ENCODE measurements around the gene OR8H2.
"Not testable (repeated sequence)": the region's sequence is repeated elsewhere in the genome, so short reads cannot be mapped to it uniquely, and the experiment has no call there.

The OR8H2 gene

GRCh38 chr11:56103210-56103737, at the start of gene OR8H2:
Gene OR8H2, plus strand, starts transcription at chr11:56103687. Its CDS starts 1,356 bp downstream, at chr11:56105043.
- H3K36me3 Mint-ChIP-seq (ENCODE audit: low read depth), result no peaks in the 10 kb centered on the region
- H3K4me3 Mint-ChIP-seq, result no peak within 1 kb of the TSS
- DNase-seq, result no peak
- TF ChIP-seq CTCF (IDR thresholded peaks at IDR 0.05), result no peak
- no peak within 1 kb of the TSS for H3K27ac Mint-ChIP-seq
- no peaks in the 10 kb centered on the region for H3K4me1 Mint-ChIP-seq
- H3K9me3 Mint-ChIP-seq, result no peaks in the 10 kb centered on the region
- H3K27me3 Mint-ChIP-seq (ENCODE audit: low read depth, poor library complexity), result no peaks in the 10 kb centered on the region

GRCh38 chr11:56056366-56056765, 47.1 kb upstream of the OR8H2 start:
- H3K9me3 Mint-ChIP-seq; H3K27me3 Mint-ChIP-seq (ENCODE audit: low read depth, poor library complexity); H3K4me3 Mint-ChIP-seq; DNase-seq; H3K27ac Mint-ChIP-seq; H3K36me3 Mint-ChIP-seq (ENCODE audit: low read depth): not testable (repeated sequence)
- peaks cover 14% of the 10 kb centered on the region for H3K4me1 Mint-ChIP-seq

- H3K4me1 Mint-ChIP-seq, result peaks cover 14% of the 10 kb centered on the region
- not testable (repeated sequence) for H3K4me3 Mint-ChIP-seq; H3K36me3 Mint-ChIP-seq (ENCODE audit: low read depth); H3K9me3 Mint-ChIP-seq; H3K27ac Mint-ChIP-seq; DNase-seq; H3K27me3 Mint-ChIP-seq (ENCODE audit: low read depth, poor library complexity)
These were observed 45.7 kb upstream of the OR8H2 start for GRCh38 chr11:56057661-56058237.

GRCh38 chr11:56058260-56058780, 45.2 kb upstream of the OR8H2 start:
- peaks cover 14% of the 10 kb centered on the region for H3K4me1 Mint-ChIP-seq
- not testable (repeated sequence) for H3K9me3 Mint-ChIP-seq; H3K4me3 Mint-ChIP-seq; H3K27me3 Mint-ChIP-seq (ENCODE audit: low read depth, poor library complexity); H3K27ac Mint-ChIP-seq; H3K36me3 Mint-ChIP-seq (ENCODE audit: low read depth); DNase-seq

- TF ChIP-seq CTCF (IDR thresholded peaks at IDR 0.05), result no peak
- Mint-ChIP-seq H3K27me3 (ENCODE audit: low read depth, poor library complexity) (no peaks in the 10 kb centered on the region), H3K4me3 (no peak overlapping the region), H3K9me3 (no peaks in the 10 kb centered on the region), H3K4me1 (no peaks in the 10 kb centered on the region), H3K27ac (no peak overlapping the region), H3K36me3 (ENCODE audit: low read depth) (no peaks in the 10 kb centered on the region)
- DNase-seq, result no peak
These were observed 36.5 kb upstream of the OR8H2 start for GRCh38 chr11:56066980-56067379.

GRCh38 chr11:56089697-56090096, 13.8 kb upstream of the OR8H2 start:
- Mint-ChIP-seq H3K36me3 (ENCODE audit: low read depth) (no peaks in the 10 kb centered on the region), H3K27me3 (ENCODE audit: low read depth, poor library complexity) (no peaks in the 10 kb centered on the region), H3K9me3 (no peaks in the 10 kb centered on the region), H3K4me1 (no peaks in the 10 kb centered on the region), H3K27ac (no peak overlapping the region), H3K4me3 (no peak overlapping the region)
- DNase-seq, result no peak
- TF ChIP-seq CTCF (IDR thresholded peaks at IDR 0.05), result no peak

- H3K9me3 Mint-ChIP-seq, result no peaks in the 10 kb centered on the region
- no peak within 1 kb of the TSS for H3K27ac Mint-ChIP-seq
- DNase-seq, result no peak
- no peak within 1 kb of the TSS for H3K4me3 Mint-ChIP-seq
- H3K36me3 Mint-ChIP-seq (ENCODE audit: low read depth), result no peaks in the 10 kb centered on the region
- no peak for TF ChIP-seq CTCF (IDR thresholded peaks at IDR 0.05)
- H3K27me3 Mint-ChIP-seq (ENCODE audit: low read depth, poor library complexity), result no peaks in the 10 kb centered on the region
- no peaks in the 10 kb centered on the region for H3K4me1 Mint-ChIP-seq
These were observed 10.5 kb upstream of the OR8H2 start, which contains the start of gene OR8I2 for GRCh38 chr11:56093008-56093407. Gene OR8I2, plus strand, starts transcription at chr11:56093308. Its CDS starts 0 bp downstream, at chr11:56093308.

Data from nephron progenitor cell (in vitro differentiated cells).